Globus pallidus (tissue), 1 donor: Measurements from ENCODE around the gene ALKAL2.

Experiments used
- DNase-seq: peaks from one replicate; pipeline ENCODE4 v3.0.0-alpha.2; 2015; ENCODE audit warnings: low spot score

Gene ALKAL2

GRCh38 chr2:290090-290722, 2.3 kb upstream of the ALKAL2 start:
- DNase-seq: peak; percentile 87

GRCh38 chr2:289362-290089, 1.6 kb upstream of the ALKAL2 start:
- no peak for DNase-seq

GRCh38 chr2:288758-289361, 969 bp upstream of the ALKAL2 start:
- DNase-seq: no peak

- peak; percentile 24 for DNase-seq
Observed at GRCh38 chr2:287471-287885, 413 bp downstream of the ALKAL2 start.

GRCh38 chr2:286774-287392, 1.0 kb downstream of the ALKAL2 start:
- DNase-seq: no peak

GRCh38 chr2:286035-286434, 1.9 kb downstream of the ALKAL2 start:
- no peak for DNase-seq

- DNase-seq: no peak
Observed at GRCh38 chr2:285531-285930, 2.4 kb downstream of the ALKAL2 start.

GRCh38 chr2:284896-285492, 2.9 kb downstream of the ALKAL2 start:
- no peak for DNase-seq

GRCh38 chr2:283996-284794, 3.7 kb downstream of the ALKAL2 start:
- DNase-seq: no peak

GRCh38 chr2:282371-283263, 5.3 kb downstream of the ALKAL2 start:
- DNase-seq: no peak

- DNase-seq: no peak
Observed at GRCh38 chr2:281381-281780, 6.5 kb downstream of the ALKAL2 start.

- no peak for DNase-seq
Observed at GRCh38 chr2:280650-281110, 7.2 kb downstream of the ALKAL2 start.

GRCh38 chr2:279956-280649, 7.8 kb downstream of the ALKAL2 start:
- no peak for DNase-seq

GRCh38 chr2:279366-279765, 8.5 kb downstream of the ALKAL2 start:
- no peak for DNase-seq

GRCh38 chr2:278927-279320, 9.0 kb downstream of the ALKAL2 start:
- no peak for DNase-seq

GRCh38 chr2:278312-278926, 9.5 kb downstream of the ALKAL2 start:
- no peak for DNase-seq

- DNase-seq: peak; percentile 38
Observed at GRCh38 chr2:275466-275865, 12.4 kb downstream of the ALKAL2 start.

- DNase-seq: no peak
Observed at GRCh38 chr2:274503-274902, 13.4 kb downstream of the ALKAL2 start.

GRCh38 chr2:273333-273732, 14.6 kb downstream of the ALKAL2 start:
- no peak for DNase-seq
